ENCODE results near the gene WFDC10B. TPM values are rescaled to one million over a fixed set of nuclear protein-coding genes. Genes with fewer than 3 reads are reported as not detected.
A peak's percentile ranks its signal among the peaks of the same experiment; 100 is the strongest.
"Not testable (repeated sequence)": the region's sequence is repeated elsewhere in the genome, so short reads cannot be mapped to it uniquely, and the experiment has no call there.

Gene WFDC10B
- total RNA-seq, 1 donor: not detected

- H3K4me3 ChIP-seq (ENCODE audit: low read depth, low read length): no peak overlapping the region
- no peak for TF ChIP-seq CTCF (IDR thresholded peaks at IDR 0.05; ENCODE audit: insufficient read depth, low read length)
- DNase-seq (ENCODE audit: low read depth): no peak
Measured at GRCh38 chr20:45695496-45695895, 9.3 kb downstream of the WFDC10B start.

- H3K4me3 ChIP-seq (ENCODE audit: low read depth, low read length): not testable (repeated sequence)
Measured at GRCh38 chr20:45693346-45693745, 11.5 kb downstream of the WFDC10B start.

GRCh38 chr20:45685896-45686295, 18.9 kb downstream of the WFDC10B start:
- DNase-seq (ENCODE audit: low read depth): no peak
- TF ChIP-seq CTCF (IDR thresholded peaks at IDR 0.05; ENCODE audit: insufficient read depth, low read length): peak; percentile 20

More at GRCh38 chr20:45693346-45693745, 11.5 kb downstream of the WFDC10B start:
- not testable (repeated sequence) for DNase-seq (ENCODE audit: low read depth)

GRCh38 chr20:45679650-45680049, 25.2 kb downstream of the WFDC10B start:
- no peak for DNase-seq (ENCODE audit: low read depth)
- no peak overlapping the region for H3K4me3 ChIP-seq (ENCODE audit: low read depth, low read length)
- no peak for TF ChIP-seq CTCF (IDR thresholded peaks at IDR 0.05; ENCODE audit: insufficient read depth, low read length)

More at GRCh38 chr20:45685896-45686295, 18.9 kb downstream of the WFDC10B start:
- H3K4me3 ChIP-seq (ENCODE audit: low read depth, low read length): no peak overlapping the region

- no peak for TF ChIP-seq CTCF (IDR thresholded peaks at IDR 0.05; ENCODE audit: insufficient read depth, low read length)
- DNase-seq (ENCODE audit: low read depth): no peak
- H3K4me3 ChIP-seq (ENCODE audit: low read depth, low read length): no peak overlapping the region
Measured at GRCh38 chr20:45672765-45673164, 32.1 kb downstream of the WFDC10B start.

- no peak for DNase-seq (ENCODE audit: low read depth)
- no peak within 1 kb of the TSS for H3K4me3 ChIP-seq (ENCODE audit: low read depth, low read length)
- TF ChIP-seq CTCF (IDR thresholded peaks at IDR 0.05; ENCODE audit: insufficient read depth, low read length): no peak
Measured at GRCh38 chr20:45670139-45670538, 34.7 kb downstream of the WFDC10B start, which contains the start of gene WFDC11. Gene WFDC11 (minus strand): TSS chr20:45670239. CDS start chr20:45650600, 19,639 bp downstream.

- not testable (repeated sequence) for DNase-seq (ENCODE audit: low read depth); H3K4me3 ChIP-seq (ENCODE audit: low read depth, low read length)
Measured at GRCh38 chr20:45657038-45657437, 47.8 kb downstream of the WFDC10B start.

GRCh38 chr20:45651726-45652125, 53.1 kb downstream of the WFDC10B start:
- H3K4me3 ChIP-seq (ENCODE audit: low read depth, low read length); DNase-seq (ENCODE audit: low read depth): not testable (repeated sequence)

Measured in fibroblast of the aortic adventitia (primary cell).